Cardiac fibroblast (primary cell): Measurements from ENCODE around the gene EBPL.

Source experiments
- DNase-seq, 2 donors: peaks; one replicate each; pipeline versions ENCODE4 v3.0.0 to v3.0.0-alpha.2; 2010; ENCODE audit warnings: low read depth in 2 of 2
- H3K4me3 ChIP-seq, 2 donors: replicated peaks in 1 of 2; 1 replicate in 1 of 2; 2 replicates in 1 of 2; pipeline ENCODE4 v1.5.1; 2011; ENCODE audit warnings: low read depth in 2 of 2, low read length in 2 of 2, mild to moderate bottlenecking in 2 of 2, moderate library complexity in 1 of 2
- TF ChIP-seq, protein P1 (sequence below): IDR thresholded peaks from one replicate; pipeline ENCODE4 v1.5.1; 2011; ENCODE audit warnings: low read depth, mild to moderate bottlenecking, low read length, inconsistent platforms

EBPL gene

DNA sequence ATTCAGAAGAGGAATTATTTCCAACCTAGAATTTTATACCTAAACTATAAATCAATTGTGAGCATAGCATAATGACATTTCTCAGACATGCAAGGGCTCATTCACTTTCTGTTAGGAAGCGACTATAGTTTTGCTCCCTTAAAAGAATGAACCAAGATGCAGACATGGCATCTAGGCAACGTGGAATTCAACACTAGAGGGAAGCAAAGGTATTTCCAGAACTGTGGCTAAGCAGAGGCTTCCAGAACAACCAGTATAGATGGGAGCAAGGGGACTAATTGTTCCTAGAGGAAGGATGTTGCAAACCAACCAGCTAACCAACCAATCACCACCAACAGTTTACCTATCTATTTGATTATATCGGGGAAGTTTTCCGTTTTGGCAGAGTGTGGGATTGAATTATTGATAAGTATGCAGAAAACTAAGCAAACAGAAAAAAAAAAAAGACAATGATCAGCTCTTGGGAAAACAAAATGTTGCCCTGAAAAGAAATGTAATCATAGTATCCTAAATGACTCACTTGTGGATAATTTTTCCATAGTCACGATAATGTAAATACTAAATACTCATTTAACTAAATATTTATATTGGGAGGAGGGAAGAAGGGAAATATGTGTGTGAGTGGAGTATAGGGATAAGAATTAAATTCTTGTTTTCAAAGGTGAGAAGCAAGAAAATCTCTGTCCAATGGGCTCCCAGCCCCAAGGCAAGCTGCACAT is 41.9 kb downstream of the EBPL start:
- peak; percentile 64 to 67 for DNase-seq
- H3K4me3 ChIP-seq: no peak overlapping the region
- TF ChIP-seq, protein P1, sequence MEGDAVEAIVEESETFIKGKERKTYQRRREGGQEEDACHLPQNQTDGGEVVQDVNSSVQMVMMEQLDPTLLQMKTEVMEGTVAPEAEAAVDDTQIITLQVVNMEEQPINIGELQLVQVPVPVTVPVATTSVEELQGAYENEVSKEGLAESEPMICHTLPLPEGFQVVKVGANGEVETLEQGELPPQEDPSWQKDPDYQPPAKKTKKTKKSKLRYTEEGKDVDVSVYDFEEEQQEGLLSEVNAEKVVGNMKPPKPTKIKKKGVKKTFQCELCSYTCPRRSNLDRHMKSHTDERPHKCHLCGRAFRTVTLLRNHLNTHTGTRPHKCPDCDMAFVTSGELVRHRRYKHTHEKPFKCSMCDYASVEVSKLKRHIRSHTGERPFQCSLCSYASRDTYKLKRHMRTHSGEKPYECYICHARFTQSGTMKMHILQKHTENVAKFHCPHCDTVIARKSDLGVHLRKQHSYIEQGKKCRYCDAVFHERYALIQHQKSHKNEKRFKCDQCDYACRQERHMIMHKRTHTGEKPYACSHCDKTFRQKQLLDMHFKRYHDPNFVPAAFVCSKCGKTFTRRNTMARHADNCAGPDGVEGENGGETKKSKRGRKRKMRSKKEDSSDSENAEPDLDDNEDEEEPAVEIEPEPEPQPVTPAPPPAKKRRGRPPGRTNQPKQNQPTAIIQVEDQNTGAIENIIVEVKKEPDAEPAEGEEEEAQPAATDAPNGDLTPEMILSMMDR: peak; percentile 56

DNA sequence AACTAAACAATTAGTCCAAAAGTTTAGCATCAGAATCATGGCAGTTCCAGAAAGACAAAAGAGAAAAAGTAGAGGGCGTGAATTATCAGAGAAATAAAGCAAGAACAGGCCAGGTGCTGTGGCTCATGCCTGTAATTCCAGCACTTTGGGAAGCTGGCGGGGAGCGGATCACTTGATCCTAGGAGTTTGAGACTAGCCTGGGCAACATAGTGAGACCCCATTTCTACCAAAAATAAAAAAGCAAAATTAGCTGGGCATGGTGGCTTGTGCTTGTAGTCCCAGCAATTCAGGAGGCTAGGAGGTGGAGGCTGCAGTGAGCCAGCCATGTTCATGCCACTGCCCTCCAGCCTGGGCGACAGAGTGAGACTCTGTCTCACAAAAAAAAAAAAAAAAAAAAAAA is 44.6 kb downstream of the EBPL start:
- no peak for DNase-seq
- no peak overlapping the region for H3K4me3 ChIP-seq
- TF ChIP-seq, protein P1: no peak

DNA sequence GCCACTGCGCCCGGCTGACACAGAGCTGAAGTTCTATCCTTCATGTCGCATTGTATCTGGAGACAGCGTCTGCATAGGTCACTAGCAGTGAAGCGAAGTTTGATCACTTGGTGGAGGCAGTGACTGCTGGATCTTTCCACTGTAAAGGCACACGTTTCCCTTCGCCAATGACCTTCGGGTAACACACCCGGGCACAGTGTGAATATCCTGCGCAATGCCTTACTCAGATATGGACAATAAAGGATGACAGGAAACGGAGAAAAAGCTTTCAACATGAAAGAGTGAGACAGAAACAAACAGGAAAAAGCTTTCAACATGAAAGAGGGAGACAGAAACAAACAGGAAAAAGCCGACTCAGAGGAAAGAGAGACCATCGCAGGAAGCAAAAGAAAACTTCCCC is 45.8 kb downstream of the EBPL start:
- TF ChIP-seq, protein P1: no peak
- no peak for DNase-seq
- no peak overlapping the region for H3K4me3 ChIP-seq

DNA sequence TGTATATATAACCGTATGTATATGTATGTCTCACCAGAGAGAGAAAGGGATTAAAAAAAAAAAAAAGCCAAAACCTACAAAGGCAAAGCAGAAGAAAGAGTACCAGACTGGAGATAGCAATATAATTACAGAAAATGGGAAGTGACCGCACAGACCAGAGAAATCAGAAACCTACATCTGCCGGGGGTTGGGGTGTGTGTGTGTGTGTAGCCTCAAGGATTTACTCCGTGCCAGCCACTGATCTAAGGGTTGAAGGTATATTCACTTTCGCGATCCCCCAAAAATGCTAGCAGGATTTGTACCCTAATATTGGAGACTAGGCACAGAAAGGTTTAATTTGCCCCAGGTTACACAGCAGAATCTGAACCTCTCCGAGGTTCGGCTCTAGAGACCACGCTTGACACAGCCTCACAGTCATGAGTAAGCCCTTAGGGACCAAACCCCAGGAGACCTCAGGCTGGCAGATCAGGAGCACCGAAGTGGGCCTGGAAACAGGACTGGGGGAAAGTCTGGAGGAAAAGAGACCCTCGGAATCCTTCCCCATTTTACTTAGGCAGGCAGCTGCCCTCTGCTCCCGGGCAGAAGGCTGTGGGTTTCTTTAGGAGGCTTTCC is 48.1 kb downstream of the EBPL start:
- TF ChIP-seq, protein P1: no peak
- H3K4me3 ChIP-seq: no peak overlapping the region
- peak in 1 of 2 donors; percentile 36 for DNase-seq

DNA sequence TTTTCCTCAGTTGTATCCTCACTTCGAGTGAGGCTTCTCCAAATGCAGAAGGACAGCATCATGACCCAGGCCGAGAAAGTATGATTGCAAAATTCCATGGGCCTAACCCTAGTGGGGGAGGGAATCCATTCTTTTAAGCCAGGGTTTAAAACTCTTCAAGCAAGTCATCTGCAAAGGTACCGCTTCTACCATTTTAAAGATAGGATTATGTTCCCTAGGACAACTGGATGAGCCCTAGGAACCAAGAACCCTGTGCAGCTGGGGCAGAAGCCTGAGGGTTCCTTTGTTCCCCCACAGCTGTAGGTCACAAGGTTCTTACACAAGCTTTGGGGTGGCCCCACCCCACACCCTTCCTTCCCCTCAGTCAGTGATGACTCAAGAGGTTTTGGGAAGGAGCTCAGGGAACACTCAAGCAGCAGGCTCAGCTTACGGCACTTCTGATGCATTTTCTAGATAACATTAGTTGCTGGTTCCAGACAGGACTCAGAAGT is 49.4 kb downstream of the EBPL start:
- H3K4me3 ChIP-seq: no peak overlapping the region
- peak; percentile 93 to 96 for DNase-seq
- TF ChIP-seq, protein P1: no peak

DNA sequence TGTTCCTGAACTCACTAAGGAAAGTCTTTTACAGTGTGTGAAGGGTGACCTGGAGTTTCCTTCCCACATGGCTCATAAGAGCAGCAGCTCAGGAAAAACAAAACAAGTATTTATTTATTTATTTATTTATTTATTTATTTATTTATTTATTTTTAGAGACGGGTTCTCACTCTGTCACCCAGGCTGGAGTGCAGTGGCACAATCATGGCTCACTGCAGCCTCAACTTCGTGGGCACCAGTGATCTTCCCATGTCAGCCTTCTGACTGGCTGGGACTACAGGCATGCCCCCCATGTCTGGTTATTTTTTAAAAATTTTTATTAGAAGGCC is 52.6 kb downstream of the EBPL start:
- DNase-seq: no peak
- TF ChIP-seq, protein P1: no peak
- H3K4me3 ChIP-seq: no peak overlapping the region
